Esophagus muscularis mucosa (tissue), 4 donors: ENCODE results near the gene BCAS3. TPM values are rescaled to one million over a fixed set of nuclear protein-coding genes. Genes with fewer than 3 reads are reported as not detected.

Source experiments
- DNase-seq: peaks from one replicate; pipeline ENCODE4 v3.0.0-alpha.2; 2017; ENCODE audit errors: extremely low spot score
- H3K27ac ChIP-seq, 4 donors: fragments of 200-600 bp; sonication (generic); replicated peaks in 1 of 4; 1 replicate in 3 of 4; 2 replicates in 1 of 4; pipeline ENCODE4 v1.5.1; 2016 to 2019; ENCODE audit warnings: mild to moderate bottlenecking in 1 of 4
- H3K27me3 ChIP-seq, 4 donors: fragments of 200-600 bp; sonication (generic); one replicate each; pipeline versions ENCODE4 v1.5.1 to v1.6.0; 2016 to 2019
- H3K36me3 ChIP-seq, 4 donors: fragments of 200-600 bp; sonication (generic); one replicate each; pipeline ENCODE4 v1.5.1; 2016 to 2019
- H3K4me1 ChIP-seq, 4 donors: fragments of 200-600 bp; sonication (generic); one replicate each; pipeline ENCODE4 v1.5.1; 2016 to 2019
- H3K4me3 ChIP-seq, 4 donors: fragments of 200-600 bp; sonication (generic); 1 replicate in 2 of 4; 2 replicates in 2 of 4; pipeline ENCODE4 v1.5.1; 2016 to 2019; ENCODE audit warnings: mild to moderate bottlenecking in 4 of 4, moderate library complexity in 1 of 4
- H3K9me3 ChIP-seq, 4 donors: fragments of 200-600 bp; sonication (generic); 1 replicate in 3 of 4; 2 replicates in 1 of 4; pipeline ENCODE4 v1.5.1; 2016 to 2019
- CTCF ChIP-seq, 3 experiments: fragments of 200-600 bp in 2 of 3; fragments of 450-650 bp in 1 of 3; sonication (generic) in 2 of 3; IDR thresholded peaks; one replicate each; pipeline ENCODE4 v1.5.1; 2017 to 2019; ENCODE audit warnings: antibody characterized with exemption in 3 of 3, mild to moderate bottlenecking in 2 of 3, moderate library complexity in 1 of 3
- EP300 ChIP-seq: sonication (generic); formaldehyde crosslinking; IDR thresholded peaks from one replicate; pipeline ENCODE4 v1.6.1; 2017; ENCODE audit warnings: antibody characterized with exemption
- POLR2A ChIP-seq: fragments of 450-650 bp; IDR thresholded peaks from one replicate; pipeline ENCODE4 v1.6.1; 2017; ENCODE audit warnings: antibody characterized with exemption, moderate library complexity, mild to moderate bottlenecking, low read depth
- POLR2AphosphoS5 ChIP-seq, 2 donors: sonication (generic); formaldehyde crosslinking; IDR thresholded peaks; one replicate each; pipeline ENCODE4 v1.6.1; 2017; ENCODE audit warnings: antibody characterized with exemption in 2 of 2
- WGBS: methylation state at CpG from one replicate; pipeline ENCODE4 v1.1.5; 2018; 5-methylcytosine and 5-hydroxymethylcytosine counted together
- intact Hi-C: fragments of 100-400 bp; cut with DNase I; formaldehyde crosslinking; loops from one replicate; pipeline ENCODE4 v1.15.1; 2023
- total RNA-seq, 4 donors: library from RNA; depleted of rRNA; stranded (reverse); fragments of >200 nt; gene quantifications; one replicate each; pipeline versions ENCODE4 v1.1.0 to v1.2.1, GENCODE V29; 2016

BCAS3 gene
- total RNA-seq, 4 donors from 2014 or later, result 17.4 to 25.7 (median 19.5) TPM

GRCh38 chr17:61265397-61265796 is 587.7 kb downstream of the BCAS3 start:
- Histone ChIP-seq H3K9me3 (no peaks in the 10 kb centered on the region), H3K27ac (no peak overlapping the region), H3K36me3 (no peaks in the 10 kb centered on the region), H3K4me3 (no peak overlapping the region), H3K27me3 (no peaks in the 10 kb centered on the region), H3K4me1 (peaks cover 8 to 22% (median 13%) of the 10 kb centered on the region in 4 donors)
- WGBS, result 68% methylated on average over 2 of the region's 2 CpGs
- no peak for TF ChIP-seq EP300
- TF ChIP-seq POLR2AphosphoS5 (IDR thresholded peaks at IDR 0.05), result no peak
- no peak for TF ChIP-seq CTCF (IDR thresholded peaks at IDR 0.05)
- TF ChIP-seq POLR2A, result no peak
- no peak for DNase-seq
- intact Hi-C loops, result no loop called here

- H3K27me3 ChIP-seq, result no peaks in the 10 kb centered on the region
- no peaks in the 10 kb centered on the region for H3K9me3 ChIP-seq
- no peak for TF ChIP-seq POLR2AphosphoS5 (IDR thresholded peaks at IDR 0.05)
- no peak for TF ChIP-seq EP300
- no peak for TF ChIP-seq POLR2A
- TF ChIP-seq CTCF (IDR thresholded peaks at IDR 0.05), result no peak
- no peak for DNase-seq
- WGBS, result 95% methylated on average over 5 of the region's 5 CpGs
- H3K4me1 ChIP-seq, result peaks cover 0 to 8% (median 1%) of the 10 kb centered on the region in 4 donors
- no peaks in the 10 kb centered on the region for H3K36me3 ChIP-seq
- intact Hi-C loops, result no loop called here
- no peak overlapping the region for H3K4me3 ChIP-seq
- no peak overlapping the region for H3K27ac ChIP-seq
Measured at GRCh38 chr17:61267847-61268246, 590.2 kb downstream of the BCAS3 start.

GRCh38 chr17:61275395-61275794 is 597.7 kb downstream of the BCAS3 start:
- peaks cover 4 to 12% (median 10%) of the 10 kb centered on the region in 4 donors for H3K4me1 ChIP-seq
- no peaks in the 10 kb centered on the region for H3K9me3 ChIP-seq
- no peak overlapping the region for H3K27ac ChIP-seq
- no peaks in the 10 kb centered on the region for H3K36me3 ChIP-seq
- intact Hi-C loops, result no loop called here
- no peak overlapping the region for H3K4me3 ChIP-seq
- TF ChIP-seq POLR2A (no peak), CTCF (IDR thresholded peaks at IDR 0.05) (no peak), EP300 (no peak), POLR2AphosphoS5 (IDR thresholded peaks at IDR 0.05) (no peak)
- H3K27me3 ChIP-seq, result no peaks in the 10 kb centered on the region
- DNase-seq, result no peak
- WGBS, result 98% methylated on average over 5 of the region's 5 CpGs

- WGBS, result 100% methylated on average over 2 of the region's 2 CpGs
- TF ChIP-seq POLR2AphosphoS5 (IDR thresholded peaks at IDR 0.05) (no peak), CTCF (IDR thresholded peaks at IDR 0.05) (no peak), EP300 (no peak), POLR2A (no peak)
Measured at GRCh38 chr17:61276806-61277205, 599.2 kb downstream of the BCAS3 start.

GRCh38 chr17:61279476-61280145 is 602.0 kb downstream of the BCAS3 start:
- Histone ChIP-seq H3K9me3 (no peaks in the 10 kb centered on the region), H3K27ac (peak overlapping the region in 1 of 4 donors; percentile 49), H3K4me1 (peaks cover 4 to 12% (median 10%) of the 10 kb centered on the region in 4 donors), H3K4me3 (no peak overlapping the region), H3K27me3 (no peaks in the 10 kb centered on the region), H3K36me3 (no peaks in the 10 kb centered on the region)
- TF ChIP-seq CTCF (IDR thresholded peaks at IDR 0.05), result no peak
- TF ChIP-seq EP300, result no peak
- TF ChIP-seq POLR2A, result no peak
- no peak for TF ChIP-seq POLR2AphosphoS5 (IDR thresholded peaks at IDR 0.05)
- no peak for DNase-seq
- intact Hi-C loops, result no loop called here
- 100% methylated on average over 1 of the region's 1 CpG for WGBS

More at GRCh38 chr17:61276806-61277205, 599.2 kb downstream of the BCAS3 start:
- intact Hi-C loops, result no loop called here
- no peak overlapping the region for H3K27ac ChIP-seq
- H3K27me3 ChIP-seq, result no peaks in the 10 kb centered on the region
- H3K4me3 ChIP-seq, result no peak overlapping the region
- H3K9me3 ChIP-seq, result no peaks in the 10 kb centered on the region
- peaks cover 4 to 12% (median 10%) of the 10 kb centered on the region in 4 donors for H3K4me1 ChIP-seq
- no peaks in the 10 kb centered on the region for H3K36me3 ChIP-seq
- no peak for DNase-seq
